GM12873 (cell line): ENCODE measurements around the gene ATP5PO.

Experiments
- TF ChIP-seq, protein P1 (sequence below): IDR thresholded peaks from 2 replicates; pipeline ENCODE4 v1.5.1; 2012; ENCODE audit warnings: low read depth, mild to moderate bottlenecking, moderate library complexity, low read length, control low read depth; ENCODE audit not compliant: insufficient read depth; ENCODE audit errors: missing control alignments

The ATP5PO gene, protein sequence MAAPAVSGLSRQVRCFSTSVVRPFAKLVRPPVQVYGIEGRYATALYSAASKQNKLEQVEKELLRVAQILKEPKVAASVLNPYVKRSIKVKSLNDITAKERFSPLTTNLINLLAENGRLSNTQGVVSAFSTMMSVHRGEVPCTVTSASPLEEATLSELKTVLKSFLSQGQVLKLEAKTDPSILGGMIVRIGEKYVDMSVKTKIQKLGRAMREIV

DNA sequence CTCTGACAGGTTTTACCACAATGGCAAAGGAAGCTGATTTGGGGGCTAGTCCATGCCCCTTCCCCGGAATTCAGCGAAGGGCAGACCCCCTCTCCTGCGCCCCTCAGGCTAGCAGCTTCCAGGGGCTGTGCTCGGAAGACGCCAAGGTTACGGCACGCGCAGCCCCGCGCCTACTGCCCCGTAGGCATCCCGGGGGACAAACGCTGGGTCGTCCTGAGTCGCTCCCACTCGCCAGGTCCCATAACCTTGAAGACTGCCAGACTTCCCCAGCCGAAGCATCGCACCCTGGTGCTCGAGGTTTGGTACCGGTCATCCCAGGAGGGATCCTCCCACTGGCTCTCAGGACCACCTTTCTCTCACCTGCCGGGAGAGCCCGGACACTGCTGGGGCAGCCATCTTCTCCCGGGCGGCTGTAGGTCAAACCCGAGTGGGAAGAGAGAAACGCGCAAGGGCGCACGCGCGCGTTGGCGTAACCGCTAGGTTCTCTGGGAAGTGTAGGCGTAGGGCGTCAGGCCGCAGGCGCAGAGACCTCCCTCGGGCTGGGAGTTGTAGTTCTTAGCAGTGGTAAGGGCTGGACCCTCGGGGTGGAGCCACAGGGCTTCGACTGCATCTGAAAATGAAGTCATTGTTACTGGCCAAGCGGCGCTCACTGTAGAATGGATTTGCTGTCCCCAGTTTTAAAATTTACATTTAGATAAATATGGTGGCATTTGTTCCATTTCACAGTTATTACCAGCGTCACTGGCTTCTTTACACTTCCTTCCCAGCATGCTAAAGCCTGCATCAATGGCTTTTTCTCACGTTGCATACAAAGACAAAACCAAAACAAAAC is at the start of gene ATP5PO:
ATP5PO (minus strand) TSS at position 437 of the 832 bp plus-strand sequence; CDS start at position 396, 41 bp downstream.
- TF ChIP-seq, protein P1, sequence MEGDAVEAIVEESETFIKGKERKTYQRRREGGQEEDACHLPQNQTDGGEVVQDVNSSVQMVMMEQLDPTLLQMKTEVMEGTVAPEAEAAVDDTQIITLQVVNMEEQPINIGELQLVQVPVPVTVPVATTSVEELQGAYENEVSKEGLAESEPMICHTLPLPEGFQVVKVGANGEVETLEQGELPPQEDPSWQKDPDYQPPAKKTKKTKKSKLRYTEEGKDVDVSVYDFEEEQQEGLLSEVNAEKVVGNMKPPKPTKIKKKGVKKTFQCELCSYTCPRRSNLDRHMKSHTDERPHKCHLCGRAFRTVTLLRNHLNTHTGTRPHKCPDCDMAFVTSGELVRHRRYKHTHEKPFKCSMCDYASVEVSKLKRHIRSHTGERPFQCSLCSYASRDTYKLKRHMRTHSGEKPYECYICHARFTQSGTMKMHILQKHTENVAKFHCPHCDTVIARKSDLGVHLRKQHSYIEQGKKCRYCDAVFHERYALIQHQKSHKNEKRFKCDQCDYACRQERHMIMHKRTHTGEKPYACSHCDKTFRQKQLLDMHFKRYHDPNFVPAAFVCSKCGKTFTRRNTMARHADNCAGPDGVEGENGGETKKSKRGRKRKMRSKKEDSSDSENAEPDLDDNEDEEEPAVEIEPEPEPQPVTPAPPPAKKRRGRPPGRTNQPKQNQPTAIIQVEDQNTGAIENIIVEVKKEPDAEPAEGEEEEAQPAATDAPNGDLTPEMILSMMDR: no peak

DNA sequence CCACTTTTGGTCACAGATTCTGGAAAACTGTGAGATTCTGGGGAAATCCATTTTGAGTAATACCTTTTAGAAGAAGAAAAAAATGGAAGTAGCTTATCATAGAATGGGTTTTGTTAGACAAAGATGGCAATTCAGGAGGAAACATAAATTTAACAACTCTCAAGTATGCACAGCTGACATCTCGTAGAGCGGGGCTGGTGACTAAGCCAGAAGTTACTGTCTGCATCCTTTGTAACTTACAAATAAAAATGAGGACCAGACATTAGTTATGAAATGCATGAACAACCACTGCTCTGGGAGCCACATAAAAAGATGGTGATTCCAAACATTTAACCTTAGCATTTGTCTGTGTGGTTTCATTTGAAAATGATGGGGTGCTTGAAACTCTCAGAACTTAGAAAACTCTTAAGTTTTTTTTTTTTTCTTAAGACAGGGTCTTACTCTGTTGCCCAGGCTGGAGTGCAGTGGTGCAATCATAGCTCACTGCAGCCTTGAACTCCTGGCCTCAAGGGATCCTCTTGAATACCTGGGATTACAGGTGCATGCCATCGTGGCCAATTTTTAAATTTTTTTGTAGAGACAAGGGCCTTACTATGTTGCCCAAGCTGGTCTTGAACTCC is 49.2 kb upstream of the ATP5PO start:
- TF ChIP-seq, protein P1: no peak

DNA sequence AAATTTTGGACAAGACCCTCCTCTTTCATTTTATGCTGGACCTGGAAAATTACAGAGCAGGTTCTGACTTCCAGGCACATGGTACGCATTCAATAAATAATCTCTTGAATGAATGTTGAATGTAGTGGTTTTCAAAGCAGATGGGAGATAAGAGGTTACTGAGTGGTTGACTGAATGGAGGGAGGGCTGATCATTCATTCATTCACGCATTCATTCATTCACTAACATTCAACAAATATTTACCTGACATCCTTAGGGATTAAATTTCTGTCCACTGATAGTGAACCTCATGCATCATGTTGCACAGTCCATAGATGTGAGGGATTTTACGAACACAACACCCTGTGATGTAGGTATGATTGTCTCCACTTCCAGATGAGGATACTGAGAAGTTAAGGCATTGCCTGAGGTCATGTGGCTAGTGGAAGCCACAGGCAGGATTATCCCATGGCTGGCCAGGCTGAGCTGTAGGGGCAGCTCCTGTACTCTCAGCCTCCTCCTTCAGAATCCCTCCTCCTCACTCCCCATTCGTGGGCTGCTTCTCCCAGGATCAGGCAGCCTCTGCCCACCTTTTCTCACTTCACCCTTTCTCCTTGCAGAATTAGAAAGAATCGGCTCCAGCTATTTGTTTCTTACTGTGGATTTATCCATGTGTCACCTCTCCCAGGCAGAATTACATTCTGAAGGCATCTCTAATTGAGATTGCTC is 48.4 kb upstream of the ATP5PO start:
- TF ChIP-seq, protein P1: no peak

DNA sequence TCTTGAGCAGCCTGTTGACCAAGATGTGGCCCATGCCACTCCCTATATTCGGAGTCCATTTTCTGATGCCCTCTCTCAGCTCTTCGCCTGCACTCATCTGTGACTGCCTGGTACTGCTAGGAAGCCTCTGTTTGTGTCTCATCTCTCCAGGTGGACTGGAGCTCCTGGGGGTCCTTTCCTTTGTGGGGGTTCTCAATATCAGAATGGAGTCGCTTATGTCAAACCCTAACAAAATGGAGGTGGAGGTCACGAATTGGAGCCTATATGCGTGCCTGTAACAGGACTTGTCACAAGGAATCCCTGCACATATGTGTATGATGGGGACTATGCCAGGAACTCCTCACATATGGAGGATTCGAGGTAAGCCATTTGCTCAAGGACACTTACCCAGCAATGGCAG is 46.7 kb upstream of the ATP5PO start:
- TF ChIP-seq, protein P1: no peak

DNA sequence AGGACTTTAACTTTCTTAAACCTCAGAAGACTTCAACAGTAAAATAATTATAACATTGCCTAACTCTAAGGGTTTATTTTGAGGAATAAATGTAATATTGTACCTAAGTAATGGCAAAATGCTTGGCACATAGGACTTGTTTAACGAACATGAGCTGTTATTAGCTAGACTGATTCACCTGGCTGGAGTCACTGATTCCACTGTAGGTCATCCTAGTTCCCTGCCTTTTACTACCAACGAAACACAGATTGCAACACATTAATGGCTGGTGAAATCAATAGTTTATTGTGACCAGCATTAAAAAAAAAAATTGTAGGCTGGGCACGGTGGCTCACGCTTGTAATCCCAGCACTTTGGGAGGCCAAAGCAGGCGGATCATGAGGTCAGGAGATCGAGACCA is 45.5 kb upstream of the ATP5PO start:
- TF ChIP-seq, protein P1: no peak

DNA sequence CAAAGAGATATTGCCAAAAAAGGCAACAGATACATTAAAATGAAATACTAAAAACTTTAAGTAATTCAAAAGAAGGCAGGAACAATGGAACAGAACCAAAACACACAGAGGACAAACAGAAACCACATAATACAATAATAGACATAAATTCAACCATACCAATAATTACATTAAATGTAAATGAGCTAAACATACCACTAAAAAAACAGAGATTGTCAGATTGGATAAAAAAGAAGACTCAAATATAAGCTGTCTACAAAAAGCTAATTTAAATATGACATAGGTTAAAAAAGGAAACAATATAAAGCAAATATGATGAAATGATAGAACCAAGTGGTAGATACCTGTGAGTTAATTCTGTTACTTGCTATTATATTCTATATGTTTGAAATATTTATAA is 44.1 kb upstream of the ATP5PO start:
- TF ChIP-seq, protein P1: no peak
